ENCODE measurements around the gene GTF3A.

- TF ChIP-seq CTCF (IDR thresholded peaks at IDR 0.05; ENCODE audit: insufficient read depth, low read length) (no peak), POLR2AphosphoS5 (IDR thresholded peaks at IDR 0.05; ENCODE audit: low read depth) (no peak)
Measured at GRCh38 chr13:27442797-27443196, 18.4 kb downstream of the GTF3A start.
